Cardiac fibroblast (primary cell): ENCODE results near the gene LMO7.

ENCODE experiments used
- DNase-seq, 2 donors: peaks; one replicate each; pipeline versions ENCODE4 v3.0.0 to v3.0.0-alpha.2; 2010; ENCODE audit warnings: low read depth in 2 of 2
- H3K4me3 ChIP-seq, 2 donors: replicated peaks in 1 of 2; 1 replicate in 1 of 2; 2 replicates in 1 of 2; pipeline ENCODE4 v1.5.1; 2011; ENCODE audit warnings: low read depth in 2 of 2, low read length in 2 of 2, mild to moderate bottlenecking in 2 of 2, moderate library complexity in 1 of 2
- TF ChIP-seq, protein P1 (sequence below): IDR thresholded peaks from one replicate; pipeline ENCODE4 v1.5.1; 2011; ENCODE audit warnings: low read depth, mild to moderate bottlenecking, low read length, inconsistent platforms

LMO7 gene

DNA sequence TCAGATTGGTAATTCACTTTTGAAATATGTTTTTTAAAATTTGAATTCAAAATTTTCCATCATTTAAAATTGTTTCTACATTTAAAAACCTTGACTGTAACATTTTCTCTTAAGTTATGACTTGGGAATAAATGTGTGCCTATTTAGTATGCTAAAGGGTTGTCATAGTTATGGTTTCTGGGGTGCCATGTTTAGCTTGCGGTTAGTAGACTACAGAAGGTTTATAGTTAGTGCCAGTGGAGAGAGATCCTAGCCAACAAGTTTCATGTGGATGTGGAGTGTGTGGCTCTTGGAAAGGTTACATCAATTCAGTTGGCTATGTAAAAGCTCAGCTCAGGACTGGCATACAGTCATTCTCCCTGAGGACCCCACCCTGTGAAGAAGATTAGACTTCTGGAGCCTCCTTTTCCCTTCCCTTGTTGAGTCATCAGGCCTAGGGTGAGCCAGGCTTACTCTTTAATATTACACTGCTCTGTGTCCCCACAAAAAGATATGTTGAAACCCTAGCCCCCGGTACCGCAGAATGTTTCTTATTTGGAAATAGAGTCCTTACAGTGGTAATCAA is 20.4 kb downstream of the LMO7 start:
- H3K4me3 ChIP-seq: no peak overlapping the region
- TF ChIP-seq, protein P1, sequence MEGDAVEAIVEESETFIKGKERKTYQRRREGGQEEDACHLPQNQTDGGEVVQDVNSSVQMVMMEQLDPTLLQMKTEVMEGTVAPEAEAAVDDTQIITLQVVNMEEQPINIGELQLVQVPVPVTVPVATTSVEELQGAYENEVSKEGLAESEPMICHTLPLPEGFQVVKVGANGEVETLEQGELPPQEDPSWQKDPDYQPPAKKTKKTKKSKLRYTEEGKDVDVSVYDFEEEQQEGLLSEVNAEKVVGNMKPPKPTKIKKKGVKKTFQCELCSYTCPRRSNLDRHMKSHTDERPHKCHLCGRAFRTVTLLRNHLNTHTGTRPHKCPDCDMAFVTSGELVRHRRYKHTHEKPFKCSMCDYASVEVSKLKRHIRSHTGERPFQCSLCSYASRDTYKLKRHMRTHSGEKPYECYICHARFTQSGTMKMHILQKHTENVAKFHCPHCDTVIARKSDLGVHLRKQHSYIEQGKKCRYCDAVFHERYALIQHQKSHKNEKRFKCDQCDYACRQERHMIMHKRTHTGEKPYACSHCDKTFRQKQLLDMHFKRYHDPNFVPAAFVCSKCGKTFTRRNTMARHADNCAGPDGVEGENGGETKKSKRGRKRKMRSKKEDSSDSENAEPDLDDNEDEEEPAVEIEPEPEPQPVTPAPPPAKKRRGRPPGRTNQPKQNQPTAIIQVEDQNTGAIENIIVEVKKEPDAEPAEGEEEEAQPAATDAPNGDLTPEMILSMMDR: no peak
- DNase-seq: peak; percentile 37 to 68

GRCh38 chr13:75657111-75657510 is 21.0 kb downstream of the LMO7 start:
- TF ChIP-seq, protein P1: no peak
- H3K4me3 ChIP-seq: no peak overlapping the region
- DNase-seq: no peak

GRCh38 chr13:75660694-75661093 is 24.6 kb downstream of the LMO7 start:
- no peak overlapping the region for H3K4me3 ChIP-seq
- TF ChIP-seq, protein P1: no peak
- DNase-seq: no peak

DNA sequence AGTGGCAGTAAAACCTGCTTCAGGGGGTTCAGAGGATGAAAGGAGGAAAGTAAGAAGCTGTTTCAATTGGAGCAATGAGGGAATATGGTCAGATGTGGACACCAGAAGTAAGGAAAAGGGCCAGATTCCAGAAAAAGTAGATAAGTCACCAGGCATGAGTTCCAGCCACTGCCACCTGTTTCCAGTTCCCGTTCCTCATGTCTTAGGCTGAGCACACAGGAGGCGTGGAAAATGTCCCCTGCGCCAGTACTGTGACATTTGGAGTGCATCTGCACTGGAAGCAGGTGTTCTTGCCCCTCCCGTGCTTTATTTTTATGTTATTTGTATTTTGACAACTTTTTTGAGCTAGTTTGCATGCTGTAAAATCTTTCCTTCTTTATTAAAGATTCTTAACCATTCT is 25.3 kb downstream of the LMO7 start:
- TF ChIP-seq, protein P1: no peak
- DNase-seq: no peak
- H3K4me3 ChIP-seq: no peak overlapping the region

DNA sequence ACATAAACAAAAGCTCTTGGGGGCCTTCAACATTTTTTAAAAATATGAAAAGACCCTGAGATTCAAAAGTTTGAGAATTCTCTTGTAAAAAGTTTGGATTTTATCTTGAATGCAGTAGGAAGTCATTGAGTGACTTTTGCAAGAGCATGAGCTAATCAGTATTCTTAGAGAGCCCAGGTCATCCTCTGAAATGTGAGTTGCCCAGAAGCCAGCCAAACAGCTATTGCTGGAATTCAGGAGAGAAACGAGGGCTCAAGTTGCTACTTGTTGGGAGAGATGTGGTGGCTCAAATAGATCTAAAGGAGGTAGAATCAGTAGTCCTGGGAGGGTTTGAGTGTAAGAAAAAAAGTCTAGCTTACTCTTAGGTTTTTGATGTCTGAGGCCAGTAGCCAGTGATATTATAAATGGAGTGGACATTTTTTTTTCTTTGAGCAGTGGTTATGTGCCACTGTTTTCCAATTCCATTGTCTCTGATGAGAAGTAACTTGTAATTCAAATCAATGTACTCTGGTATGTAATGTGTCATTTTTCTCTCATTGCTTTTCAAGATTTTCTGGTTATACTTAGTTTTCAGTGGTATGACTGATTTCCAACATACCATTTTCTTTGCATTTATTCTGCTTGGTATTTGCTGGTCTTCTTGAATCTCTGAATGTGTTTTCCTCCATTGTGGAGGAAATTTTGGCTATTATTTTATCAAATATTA is 30.7 kb downstream of the LMO7 start:
- DNase-seq: peak; percentile 49 to 62
- TF ChIP-seq, protein P1: no peak
- H3K4me3 ChIP-seq: no peak overlapping the region

DNA sequence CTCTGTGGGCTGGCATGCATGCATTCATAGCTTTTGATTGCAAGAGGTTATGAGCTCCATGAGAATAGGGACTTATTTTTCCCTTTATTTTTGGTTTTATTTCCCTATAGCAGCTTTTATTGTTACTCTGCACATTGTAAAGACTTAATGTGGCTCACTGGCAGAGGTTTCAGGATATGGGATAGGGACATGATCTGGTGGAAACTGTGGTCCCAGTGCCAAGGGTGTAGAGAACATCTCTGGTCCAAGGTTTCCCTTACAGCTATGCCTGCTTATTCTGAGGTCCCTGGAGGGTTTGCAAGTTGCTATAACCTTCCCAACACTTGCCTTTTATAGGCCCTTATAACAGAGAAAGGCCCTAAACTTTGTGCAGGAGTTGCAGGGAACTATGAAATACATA is 33.6 kb downstream of the LMO7 start:
- TF ChIP-seq, protein P1: no peak
- no peak for DNase-seq
- no peak overlapping the region for H3K4me3 ChIP-seq
